CD14-positive monocyte (primary cell): Measurements from ENCODE around the gene TOMM20. TPM values are rescaled to one million over a fixed set of nuclear protein-coding genes. Genes with fewer than 3 reads are reported as not detected.

Experiments
- DNase-seq, 3 donors: peaks; one replicate each; pipeline ENCODE4 v3.0.0-alpha.2; 2011 to 2022
- H2AFZ ChIP-seq: 2 replicates; pipeline ENCODE4 v1.6.0; 2012; ENCODE audit warnings: mild to moderate bottlenecking, low read depth, low read length, inconsistent platforms; ENCODE audit not compliant: insufficient read depth, poor library complexity, severe bottlenecking
- H3K27ac ChIP-seq, 2 donors: 1 replicate in 1 of 2; 2 replicates in 1 of 2; pipeline ENCODE4 v1.5.1; 2012 to 2013; ENCODE audit warnings: low read length in 2 of 2, control low read depth in 1 of 2, inconsistent platforms in 1 of 2, low read depth in 1 of 2, mild to moderate bottlenecking in 1 of 2
- H3K27me3 ChIP-seq, 2 donors: one replicate each; pipeline versions ENCODE4 v1.6.0 to v1.6.1; 2011 to 2013; ENCODE audit warnings: low read length in 2 of 2; ENCODE audit not compliant: control insufficient read depth in 2 of 2, insufficient read depth in 2 of 2
- H3K36me3 ChIP-seq, 2 donors: replicated peaks in 1 of 2; 1 replicate in 1 of 2; 2 replicates in 1 of 2; pipeline versions ENCODE4 v1.5.1 to v1.6.1; 2012 to 2013; ENCODE audit warnings: low read length in 2 of 2, control low read depth in 1 of 2, inconsistent platforms in 1 of 2, mild to moderate bottlenecking in 1 of 2; ENCODE audit not compliant: insufficient read depth in 2 of 2, control insufficient read depth in 1 of 2
- H3K4me1 ChIP-seq, 2 donors: 1 replicate in 1 of 2; 2 replicates in 1 of 2; pipeline versions ENCODE4 v1.5.1 to v1.6.1; 2012 to 2013; ENCODE audit warnings: low read length in 2 of 2, control low read depth in 1 of 2, inconsistent platforms in 1 of 2, mild to moderate bottlenecking in 1 of 2, moderate library complexity in 1 of 2; ENCODE audit not compliant: insufficient read depth in 2 of 2, control insufficient read depth in 1 of 2
- H3K4me2 ChIP-seq: replicated peaks from 2 replicates; pipeline ENCODE3; 2012; ENCODE audit warnings: low read length, moderate library complexity, mild to moderate bottlenecking; ENCODE audit not compliant: poor library complexity, severe bottlenecking; ENCODE audit errors: extremely low read depth
- H3K4me3 ChIP-seq, 3 experiments: fragments of 200-600 bp in 1 of 3; sonication (generic) in 1 of 3; replicated peaks in 1 of 3; 1 replicate in 2 of 3; 2 replicates in 1 of 3; pipeline ENCODE4 v1.5.1; 2011 to 2013; ENCODE audit warnings: low read length in 3 of 3, mild to moderate bottlenecking in 3 of 3, control low read depth in 2 of 3, low read depth in 2 of 3, inconsistent platforms in 1 of 3, moderate library complexity in 1 of 3
- H3K79me2 ChIP-seq: 2 replicates; pipeline ENCODE4 v1.6.0; 2012; ENCODE audit warnings: mild to moderate bottlenecking, control low read depth, inconsistent platforms, low read length, moderate library complexity; ENCODE audit not compliant: insufficient read depth
- H3K9ac ChIP-seq: 2 replicates; pipeline ENCODE4 v1.6.0; 2017; ENCODE audit warnings: low read length, mild to moderate bottlenecking; ENCODE audit not compliant: insufficient read depth, poor library complexity, severe bottlenecking
- H3K9me3 ChIP-seq, 2 donors: replicated peaks in 1 of 2; 1 replicate in 1 of 2; 2 replicates in 1 of 2; pipeline versions ENCODE4 v1.5.1 to v1.6.1; 2012 to 2013; ENCODE audit warnings: low read length in 2 of 2, control low read depth in 1 of 2; ENCODE audit not compliant: control insufficient read depth in 1 of 2, insufficient read depth in 1 of 2
- H4K20me1 ChIP-seq: 2 replicates; pipeline ENCODE4 v1.6.0; 2012; ENCODE audit warnings: mild to moderate bottlenecking, low read length, control low read depth, moderate library complexity; ENCODE audit not compliant: insufficient read depth
- H3K27ac Mint-ChIP-seq, 7 donors: one replicate each; pipeline ENCODE4 v1.8.0; 2020; ENCODE audit warnings: mild to moderate bottlenecking in 7 of 7, mixed read lengths in 7 of 7, moderate library complexity in 6 of 7, inconsistent platforms in 2 of 7
- H3K27me3 Mint-ChIP-seq, 3 donors: one replicate each; pipeline ENCODE4 v1.8.0; 2021 to 2022; ENCODE audit warnings: low read depth in 3 of 3, mild to moderate bottlenecking in 3 of 3, mixed read lengths in 3 of 3, moderate library complexity in 3 of 3, inconsistent platforms in 1 of 3
- H3K36me3 Mint-ChIP-seq, 2 donors: one replicate each; pipeline ENCODE4 v1.8.0; 2020; ENCODE audit warnings: mixed read lengths in 2 of 2, inconsistent platforms in 1 of 2, mild to moderate bottlenecking in 1 of 2
- H3K4me1 Mint-ChIP-seq: one replicate; pipeline ENCODE4 v1.8.0; 2020; ENCODE audit warnings: mild to moderate bottlenecking, mixed read lengths
- H3K4me3 Mint-ChIP-seq, 2 donors: one replicate each; pipeline ENCODE4 v1.8.0; 2020; ENCODE audit warnings: mild to moderate bottlenecking in 2 of 2, mixed read lengths in 2 of 2, moderate library complexity in 1 of 2
- H3K9me3 Mint-ChIP-seq, 7 donors: one replicate each; pipeline ENCODE4 v1.8.0; 2020 to 2022; ENCODE audit warnings: mixed read lengths in 7 of 7, mild to moderate bottlenecking in 6 of 7, moderate library complexity in 6 of 7, inconsistent platforms in 2 of 7
- CTCF ChIP-seq: fragments of 200-600 bp; IDR thresholded peaks from one replicate; pipeline ENCODE4 v1.8.0; 2022; ENCODE audit warnings: antibody characterized with exemption, mild to moderate bottlenecking
- WGBS: methylation state at CpG from one replicate; pipeline ENCODE4 v1.1.5; 2013; ENCODE audit warnings: missing lambda C conversion rate; ENCODE audit not compliant: insufficient coverage; 5-methylcytosine and 5-hydroxymethylcytosine counted together
- intact Hi-C, 2 donors: fragments of 100-400 bp; cut with micrococcal nuclease; formaldehyde crosslinking; loops; one replicate each; pipeline versions ENCODE4 v1.15.0 to v1.15.1; 2023
- polyA plus RNA-seq, 3 donors: library from polyadenylated mRNA; depleted of rRNA in 1 of 3; unstranded in 2 of 3; stranded (reverse) in 1 of 3; fragments of 300-500 nt in 2 of 3; fragments of >200 nt in 1 of 3; fragmentation: Illumina TruSeq in 2 of 3; gene quantifications; 1 replicate in 2 of 3; 2 replicates in 1 of 3; pipeline ENCODE4 v1.2.3, GENCODE V29; 2012 to 2021

TOMM20 gene
- polyA plus RNA-seq, 3 donors: 26.5 to 34.8 (median 31.5) TPM

- H2AFZ ChIP-seq: no peak overlapping the region
- 93% methylated on average over 3 of the region's 6 CpGs for WGBS
- peaks cover 1 to 4% (median 3%) of the 10 kb centered on the region in 3 donors for H3K27me3 Mint-ChIP-seq
- no peak overlapping the region for H3K4me3 ChIP-seq
- no peak overlapping the region for H3K4me3 Mint-ChIP-seq
- no peaks in the 10 kb centered on the region for H3K9me3 ChIP-seq
- H3K9ac ChIP-seq: no peak overlapping the region
- peaks cover 0 to 5% (median 0%) of the 10 kb centered on the region in 7 donors for H3K9me3 Mint-ChIP-seq
- H3K79me2 ChIP-seq: no peaks in the 10 kb centered on the region
- no peak for DNase-seq
- H3K36me3 Mint-ChIP-seq: no peaks in the 10 kb centered on the region
- TF ChIP-seq CTCF: no peak
- no peaks in the 10 kb centered on the region for H4K20me1 ChIP-seq
- peaks cover 12% of the 10 kb centered on the region for H3K4me1 Mint-ChIP-seq
- no peaks in the 10 kb centered on the region for H3K36me3 ChIP-seq
- no peak overlapping the region for H3K27ac ChIP-seq
- no peak overlapping the region for H3K4me2 ChIP-seq
- H3K4me1 ChIP-seq: peaks cover 10 to 12% of the 10 kb centered on the region in 2 donors
- H3K27me3 ChIP-seq: peaks cover 0 to 2% of the 10 kb centered on the region in 2 donors
- no peak overlapping the region for H3K27ac Mint-ChIP-seq
- intact Hi-C loops: no loop called here
These were observed 32.6 kb downstream of the TOMM20 start for GRCh38 chr1:235095938-235096562.

GRCh38 chr1:235093696-235094592 lies 34.7 kb downstream of the TOMM20 start:
- no peak overlapping the region for H3K9ac ChIP-seq
- H3K9me3 Mint-ChIP-seq: peaks cover 0 to 6% (median 0%) of the 10 kb centered on the region in 7 donors
- peak; percentile 50 to 71 (median 65) for DNase-seq

More at GRCh38 chr1:235093696-235094592, 34.7 kb downstream of the TOMM20 start:
- Histone ChIP-seq H2AFZ (peak overlapping the region; percentile 9), H3K36me3 (no peaks in the 10 kb centered on the region), H3K79me2 (no peaks in the 10 kb centered on the region), H3K4me3 (no peak overlapping the region), H3K9me3 (no peaks in the 10 kb centered on the region), H3K4me1 (peaks cover 15 to 16% of the 10 kb centered on the region in 2 donors), H4K20me1 (no peaks in the 10 kb centered on the region), H3K27ac (no peak overlapping the region), H3K4me2 (peak overlapping the region; percentile 25), H3K27me3 (peaks cover 0 to 2% of the 10 kb centered on the region in 2 donors)
- no peak overlapping the region for H3K27ac Mint-ChIP-seq
- peak; percentile 97 for TF ChIP-seq CTCF
- 35% methylated on average over 21 of the region's 24 CpGs for WGBS
- H3K27me3 Mint-ChIP-seq: peaks cover 3 to 7% (median 5%) of the 10 kb centered on the region in 3 donors
- H3K36me3 Mint-ChIP-seq: no peaks in the 10 kb centered on the region
- H3K4me3 Mint-ChIP-seq: peak overlapping the region in 1 of 2 donors; percentile 62
- intact Hi-C loops: loop anchor here (5.0 kb wide), 1 partner anchor 597 kb away; no protein-coding TSS in a partner anchor
- peaks cover 16% of the 10 kb centered on the region for H3K4me1 Mint-ChIP-seq
